H1 (cell line): ENCODE results near the gene IQCN. TPM values are rescaled to one million over a fixed set of nuclear protein-coding genes. Genes with fewer than 3 reads are reported as not detected.

Source experiments
- ASH2L ChIP-seq: fragments of 200-600, 300-600 bp; sonication (generic); IDR thresholded peaks from one replicate; pipeline ENCODE4 v1.7.1; 2017; ENCODE audit warnings: low read length
- CHD7 ChIP-seq: fragments of 300-600 bp; sonication (generic); IDR thresholded peaks from 2 replicates; pipeline ENCODE4 v1.7.1; 2012; ENCODE audit warnings: low read length, moderate library complexity, mild to moderate bottlenecking, inconsistent platforms; ENCODE audit not compliant: insufficient replicate concordance
- CTBP2 ChIP-seq: IDR thresholded peaks from 2 replicates; pipeline ENCODE4 v1.7.0; 2011; ENCODE audit warnings: borderline replicate concordance, mild to moderate bottlenecking, moderate library complexity, mixed read lengths, low read length; ENCODE audit not compliant: insufficient read depth, insufficient read length
- RXRA ChIP-seq: IDR thresholded peaks from 2 replicates; pipeline ENCODE4 v1.6.1; 2011; ENCODE audit warnings: low read depth, mild to moderate bottlenecking, low read length, moderate library complexity; ENCODE audit not compliant: insufficient read depth
- SUZ12 ChIP-seq: fragments of 200-600 bp; sonication (generic); IDR thresholded peaks from 2 replicates; pipeline ENCODE4 v1.6.1; 2012; ENCODE audit warnings: mild to moderate bottlenecking, inconsistent platforms, low read length, moderate library complexity, mixed read lengths
- TEAD4 ChIP-seq: IDR thresholded peaks from 2 replicates; pipeline ENCODE4 v1.6.1; 2012; ENCODE audit warnings: low read depth, low read length, inconsistent platforms, mixed read lengths
- polyA plus RNA-seq, 7 experiments: library from polyadenylated mRNA; depleted of rRNA in 3 of 7; stranded (reverse) in 5 of 7; unstranded in 2 of 7; fragments of >200 nt in 5 of 7; fragments of 200-250 nt in 2 of 7; gene quantifications; 1 replicate in 5 of 7; 2 replicates in 1 of 7; 4 replicates in 1 of 7; pipeline versions ENCODE4 v1.2.1 to v1.2.3, GENCODE V29; 2011 to 2013; ENCODE audit warnings: missing spikeins in 2 of 7, mixed read lengths in 2 of 7
- total RNA-seq: library from RNA; stranded (reverse); fragmentation: NEBNext Ultra II Directional; extraction: Animal tissue kit (Norgen Biotek cat#: 25700); gene quantifications from 2 replicates; pipeline ENCODE4 v1.2.1, GENCODE V29; 2021
- TF ChIP-seq, protein P1 (sequence below): IDR thresholded peaks from 2 replicates; pipeline ENCODE4 v1.6.1; 2012; ENCODE audit warnings: inconsistent platforms

The IQCN gene
- total and polyA plus RNA-seq, 2 of the 8 experiments (the other 6 are each of a cell fraction or from before 2014, with no cell fraction given) = 0.36 to 1.0 TPM

DNA sequence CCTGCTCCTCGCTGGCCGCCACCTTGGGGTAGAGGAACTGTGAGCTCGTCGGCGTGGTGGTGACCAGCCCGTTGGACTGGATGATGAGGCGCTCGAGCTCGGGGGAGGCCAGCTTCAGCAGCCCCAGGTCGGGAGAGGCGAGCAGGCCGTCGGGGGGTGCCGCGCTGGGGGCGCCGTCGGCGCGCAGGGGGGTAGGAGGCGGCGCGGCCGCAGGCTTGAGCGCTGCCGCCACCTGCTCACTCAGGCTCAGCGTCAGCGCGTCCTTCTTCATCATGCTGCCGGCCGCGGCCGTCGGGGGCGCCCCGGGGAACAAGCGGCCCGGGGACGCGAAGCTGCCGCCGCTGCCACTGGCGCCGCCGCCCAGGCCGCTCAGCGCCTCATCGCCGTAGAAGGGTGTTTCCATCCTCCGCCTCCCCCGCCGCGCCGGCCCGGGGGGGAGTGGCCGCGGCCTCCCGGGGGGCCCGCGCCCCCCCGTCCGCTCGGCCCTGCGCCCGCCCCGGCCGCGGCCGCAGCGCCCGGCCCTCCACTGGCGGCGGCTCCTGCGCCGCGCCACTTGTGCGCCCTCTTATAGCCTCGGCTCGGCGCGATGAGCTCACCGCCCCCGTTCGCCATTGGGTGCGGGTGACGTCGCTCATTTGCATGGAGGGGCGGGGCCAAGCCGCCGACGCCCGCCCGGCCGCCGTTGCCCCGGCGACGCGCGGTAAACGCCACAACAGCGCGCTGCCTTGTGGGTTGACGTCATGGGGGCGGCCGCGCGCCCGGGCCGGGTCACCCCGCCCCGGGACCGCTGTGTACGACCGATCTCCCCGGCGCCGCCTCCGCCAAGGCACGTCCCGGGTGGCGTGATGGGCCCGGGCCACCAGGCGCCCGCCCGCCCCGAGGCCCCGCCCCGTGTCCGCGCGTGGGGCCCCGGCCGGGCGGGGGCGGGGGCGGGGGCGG, 7.1 kb upstream of the IQCN start, which contains the start of gene JUND (continued):
- TF ChIP-seq CHD7 = no peak
- TF ChIP-seq TEAD4 = no peak
- no peak for TF ChIP-seq CTBP2
- TF ChIP-seq SUZ12 = no peak
- TF ChIP-seq, protein P1, sequence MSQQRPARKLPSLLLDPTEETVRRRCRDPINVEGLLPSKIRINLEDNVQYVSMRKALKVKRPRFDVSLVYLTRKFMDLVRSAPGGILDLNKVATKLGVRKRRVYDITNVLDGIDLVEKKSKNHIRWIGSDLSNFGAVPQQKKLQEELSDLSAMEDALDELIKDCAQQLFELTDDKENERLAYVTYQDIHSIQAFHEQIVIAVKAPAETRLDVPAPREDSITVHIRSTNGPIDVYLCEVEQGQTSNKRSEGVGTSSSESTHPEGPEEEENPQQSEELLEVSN = no peak
- TF ChIP-seq ASH2L = no peak
- TF ChIP-seq RXRA = no peak
